Mesenchymal stem cell (in vitro differentiated cells and primary cell): ENCODE measurements around the gene CYP2D6.

Source experiments
- DNase-seq: peaks from one replicate; pipeline ENCODE4 v3.0.0-alpha.2; 2013
- H2AFZ ChIP-seq: one replicate; pipeline ENCODE4 v1.6.1; 2013; ENCODE audit warnings: low read depth, mild to moderate bottlenecking, control low read depth, inconsistent platforms, low read length, moderate library complexity
- H2AK5ac ChIP-seq: 2 replicates; pipeline ENCODE4 v1.6.1; 2013; ENCODE audit warnings: low read length, moderate library complexity, mild to moderate bottlenecking, inconsistent platforms; ENCODE audit not compliant: severe bottlenecking
- H2BK120ac ChIP-seq: one replicate; pipeline ENCODE4 v1.6.1; 2013; ENCODE audit warnings: low read depth, mild to moderate bottlenecking, inconsistent platforms, low read length, moderate library complexity
- H2BK12ac ChIP-seq, 2 experiments: one replicate each; pipeline ENCODE4 v1.6.1; 2013; ENCODE audit warnings: inconsistent platforms in 2 of 2, low read length in 2 of 2, mild to moderate bottlenecking in 2 of 2, moderate library complexity in 2 of 2, control low read depth in 1 of 2
- H2BK15ac ChIP-seq: one replicate; pipeline ENCODE4 v1.6.1; 2013; ENCODE audit warnings: mild to moderate bottlenecking, low read depth, inconsistent platforms; ENCODE audit not compliant: poor library complexity, severe bottlenecking
- H2BK5ac ChIP-seq: 2 replicates; pipeline ENCODE4 v1.6.1; 2013; ENCODE audit warnings: low read depth, mild to moderate bottlenecking, low read length, control low read depth, inconsistent platforms; ENCODE audit not compliant: poor library complexity, severe bottlenecking
- H3K14ac ChIP-seq, 2 experiments: one replicate each; pipeline ENCODE4 v1.6.1; 2013; ENCODE audit warnings: inconsistent platforms in 2 of 2, low read length in 2 of 2, control low read depth in 1 of 2, mild to moderate bottlenecking in 1 of 2, moderate library complexity in 1 of 2
- H3K18ac ChIP-seq, 2 experiments: one replicate each; pipeline ENCODE4 v1.6.1; 2013; ENCODE audit warnings: inconsistent platforms in 2 of 2, low read length in 2 of 2, control low read depth in 1 of 2, low read depth in 1 of 2, mild to moderate bottlenecking in 1 of 2
- H3K23ac ChIP-seq, 2 experiments: one replicate each; pipeline ENCODE4 v1.6.1; 2013; ENCODE audit warnings: inconsistent platforms in 2 of 2, low read length in 2 of 2, mild to moderate bottlenecking in 2 of 2, moderate library complexity in 2 of 2, control low read depth in 1 of 2
- H3K27ac ChIP-seq: 2 replicates; pipeline ENCODE4 v1.5.1; 2013; ENCODE audit warnings: mild to moderate bottlenecking, moderate library complexity, low read length, control low read depth, inconsistent platforms; ENCODE audit not compliant: poor library complexity, severe bottlenecking
- H3K27me3 ChIP-seq, 2 experiments: 2 replicates each; pipeline versions ENCODE4 v1.6.1 to v1.7.0; 2013; ENCODE audit warnings: low read length in 2 of 2, mild to moderate bottlenecking in 2 of 2, moderate library complexity in 2 of 2, control low read depth in 1 of 2, inconsistent platforms in 1 of 2; ENCODE audit not compliant: control insufficient read depth in 1 of 2, insufficient read depth in 1 of 2
- H3K36me3 ChIP-seq, 2 experiments: 2 replicates each; pipeline versions ENCODE4 v1.6.1 to v1.7.0; 2013; ENCODE audit warnings: low read length in 2 of 2, control low read depth in 1 of 2, inconsistent platforms in 1 of 2, low read depth in 1 of 2, mild to moderate bottlenecking in 1 of 2; ENCODE audit not compliant: insufficient read depth in 2 of 2, control insufficient read depth in 1 of 2
- H3K4ac ChIP-seq, 2 experiments: one replicate each; pipeline ENCODE4 v1.6.1; 2013; ENCODE audit warnings: inconsistent platforms in 2 of 2, low read length in 2 of 2, mild to moderate bottlenecking in 2 of 2, moderate library complexity in 2 of 2, control low read depth in 1 of 2, low read depth in 1 of 2
- H3K4me1 ChIP-seq: 2 replicates; pipeline ENCODE4 v1.6.1; 2013; ENCODE audit warnings: low read depth, low read length, control low read depth; ENCODE audit not compliant: control insufficient read depth, insufficient read depth
- H3K4me2 ChIP-seq: 2 replicates; pipeline ENCODE4 v1.6.1; 2013; ENCODE audit warnings: low read length, mild to moderate bottlenecking, inconsistent platforms; ENCODE audit not compliant: poor library complexity, severe bottlenecking
- H3K4me3 ChIP-seq, 2 experiments: 2 replicates each; pipeline versions ENCODE4 v1.5.1 to v1.7.0; 2013; ENCODE audit warnings: low read length in 2 of 2, mild to moderate bottlenecking in 2 of 2, control low read depth in 1 of 2, low read depth in 1 of 2; ENCODE audit not compliant: insufficient read depth in 1 of 2
- H3K79me1 ChIP-seq: replicated peaks from 2 replicates; pipeline ENCODE4 v1.6.1; 2013; ENCODE audit warnings: mild to moderate bottlenecking, control low read depth, low read length, inconsistent platforms; ENCODE audit not compliant: poor library complexity, severe bottlenecking
- H3K9ac ChIP-seq: 2 replicates; pipeline ENCODE4 v1.7.0; 2013; ENCODE audit warnings: mild to moderate bottlenecking, low read length, moderate library complexity
- H3K9me3 ChIP-seq: 2 replicates; pipeline ENCODE4 v1.7.0; 2013; ENCODE audit warnings: mild to moderate bottlenecking, low read length; ENCODE audit not compliant: control insufficient read depth
- H4K8ac ChIP-seq: one replicate; pipeline ENCODE4 v1.6.1; 2013; ENCODE audit warnings: inconsistent platforms, mild to moderate bottlenecking, low read length, moderate library complexity
- H4K91ac ChIP-seq: one replicate; pipeline ENCODE4 v1.6.1; 2013; ENCODE audit warnings: mild to moderate bottlenecking, low read length, inconsistent platforms
- WGBS: methylation state at CpG from one replicate; pipeline ENCODE4 v1.1.7; 2013; ENCODE audit warnings: mixed read lengths; 5-methylcytosine and 5-hydroxymethylcytosine counted together

Gene CYP2D6

DNA sequence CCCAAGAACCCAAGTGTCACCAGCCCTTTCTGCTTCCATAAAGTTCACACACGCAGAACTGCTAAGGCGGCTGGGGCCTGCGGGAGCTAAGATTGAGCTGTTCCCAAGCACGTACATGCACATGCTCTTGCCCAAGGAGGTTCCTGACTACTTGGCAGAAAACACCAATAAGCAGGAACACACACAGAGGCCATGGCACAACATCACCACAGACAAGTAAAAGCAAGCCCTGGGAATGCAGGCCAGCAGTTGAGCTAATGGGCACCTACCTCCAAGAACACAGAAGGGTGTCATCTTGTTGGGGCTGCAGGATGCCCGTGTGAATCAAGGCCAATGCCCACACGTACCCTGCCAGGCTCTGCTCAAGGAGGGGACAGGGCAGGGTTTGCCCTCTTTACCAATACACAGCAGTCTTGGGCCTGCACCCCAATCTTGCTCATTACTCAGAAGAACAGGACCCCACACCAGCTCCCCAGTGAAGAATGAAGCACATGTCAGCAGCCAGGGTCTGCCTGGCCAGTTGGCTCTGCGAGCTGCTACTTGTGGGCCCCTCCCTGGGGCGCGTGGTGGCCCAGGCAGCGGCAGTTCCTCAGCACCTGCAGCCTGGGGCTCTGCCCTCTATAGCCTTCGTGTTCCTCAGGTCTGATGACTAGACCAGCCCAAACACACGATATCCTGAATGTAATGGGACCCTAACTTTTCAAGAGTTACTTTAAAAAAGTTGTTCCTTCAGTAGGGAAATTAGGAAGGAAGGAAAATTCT is 32.3 kb upstream of the CYP2D6 start:
- H3K79me1 ChIP-seq, result peaks cover 41% of the 10 kb centered on the region
- no peak overlapping the region for H4K91ac ChIP-seq
- H3K9ac ChIP-seq, result no peak overlapping the region
- no peak overlapping the region for H3K27ac ChIP-seq
- no peaks in the 10 kb centered on the region for H3K27me3 ChIP-seq
- no peak overlapping the region for H2BK5ac ChIP-seq
- H3K9me3 ChIP-seq, result no peaks in the 10 kb centered on the region
- H3K18ac ChIP-seq, result no peak overlapping the region
- no peak overlapping the region for H2AFZ ChIP-seq
- no peak overlapping the region for H3K4me2 ChIP-seq
- no peak overlapping the region for H3K4me3 ChIP-seq
- no peak overlapping the region for H2AK5ac ChIP-seq
- H2BK15ac ChIP-seq, result no peak overlapping the region
- H3K36me3 ChIP-seq, result peaks cover 40 to 51% of the 10 kb centered on the region in 2 experiments
- H3K14ac ChIP-seq, result no peak overlapping the region
- peaks cover 2% of the 10 kb centered on the region for H3K4me1 ChIP-seq
- no peak overlapping the region for H2BK120ac ChIP-seq
- no peak overlapping the region for H2BK12ac ChIP-seq
- no peak overlapping the region for H3K23ac ChIP-seq
- no peak overlapping the region for H3K4ac ChIP-seq
- no peak for DNase-seq
- no peak overlapping the region for H4K8ac ChIP-seq
- WGBS, result 97% methylated on average over 11 of the region's 12 CpGs

DNA sequence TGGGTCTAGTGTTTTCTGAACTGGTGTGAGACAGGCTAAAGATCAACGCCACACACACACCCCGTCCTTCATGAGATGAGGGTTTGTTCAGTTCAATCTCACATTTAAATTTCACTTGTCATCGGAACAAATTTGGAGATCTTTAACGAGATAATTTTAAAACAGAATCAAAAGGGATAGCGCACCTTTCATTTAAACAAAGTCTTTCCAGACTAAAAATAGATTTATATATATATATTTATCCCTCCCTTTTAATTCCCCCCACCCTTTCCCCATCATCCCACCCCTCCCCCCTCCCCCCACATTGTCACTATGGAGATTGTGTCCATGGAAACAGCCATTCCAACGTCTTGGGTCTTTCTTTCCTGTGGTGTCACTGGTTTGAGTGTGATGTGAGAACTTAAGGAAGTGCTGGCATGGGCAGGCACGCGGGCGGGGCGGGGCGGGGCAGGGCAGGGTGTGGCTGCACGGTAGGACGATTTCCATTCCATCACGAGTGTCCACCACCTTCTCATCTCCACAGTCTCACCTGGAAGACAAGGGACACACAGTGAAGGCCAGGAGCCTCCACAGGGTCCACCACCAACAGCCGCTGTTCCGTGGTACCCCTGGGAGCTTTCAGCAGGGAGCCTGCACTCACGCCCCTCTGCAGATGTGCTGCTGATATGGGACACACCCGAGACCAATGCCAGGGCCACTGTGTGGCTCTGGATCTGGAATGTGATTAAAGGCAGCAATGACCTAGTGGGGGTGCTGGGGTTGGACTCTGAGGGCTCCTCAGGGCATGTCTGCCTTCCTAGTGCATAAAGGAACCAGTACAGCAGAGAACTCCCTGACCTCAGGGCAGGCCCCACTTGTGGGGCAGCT is 30.5 kb upstream of the CYP2D6 start:
- DNase-seq, result no peak
- Histone ChIP-seq H3K27me3 (no peaks in the 10 kb centered on the region), H2BK15ac (no peak overlapping the region), H2AFZ (no peak overlapping the region), H4K8ac (no peak overlapping the region), H3K4me2 (no peak overlapping the region), H3K4me1 (peaks cover 2% of the 10 kb centered on the region), H2AK5ac (no peak overlapping the region), H4K91ac (no peak overlapping the region), H2BK120ac (no peak overlapping the region), H2BK5ac (no peak overlapping the region), H3K23ac (no peak overlapping the region), H3K14ac (no peak overlapping the region), H3K18ac (no peak overlapping the region), H3K79me1 (peaks cover 32% of the 10 kb centered on the region), H3K27ac (no peak overlapping the region), H3K4ac (no peak overlapping the region), H3K9me3 (no peaks in the 10 kb centered on the region), H3K4me3 (no peak overlapping the region), H2BK12ac (no peak overlapping the region), H3K9ac (no peak overlapping the region), H3K36me3 (peaks cover 39 to 42% of the 10 kb centered on the region in 2 experiments)
- WGBS, result 90% methylated on average over 15 of the region's 18 CpGs

DNA sequence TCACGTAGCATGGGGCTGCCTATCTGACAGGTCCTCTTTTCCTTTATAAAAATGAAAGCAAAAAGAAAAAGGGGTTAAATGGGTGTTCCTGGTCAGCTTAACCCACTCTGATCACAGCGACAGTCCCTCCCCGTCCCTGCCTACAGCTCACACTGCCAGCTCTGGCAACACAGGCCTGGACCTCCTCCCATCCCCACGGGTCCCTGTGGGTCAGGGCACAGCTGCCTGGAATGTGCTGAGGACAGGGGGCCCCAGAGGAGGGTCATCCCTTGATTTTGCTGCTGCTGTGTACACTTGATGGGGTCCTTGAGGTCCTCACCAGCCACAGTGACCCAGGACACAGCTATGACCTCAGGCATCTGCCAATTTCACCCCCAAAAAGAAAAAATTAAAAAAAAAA is 29.6 kb upstream of the CYP2D6 start:
- no peaks in the 10 kb centered on the region for H3K9me3 ChIP-seq
- no peak overlapping the region for H3K18ac ChIP-seq
- no peak overlapping the region for H2AFZ ChIP-seq
- 83% methylated on average over 3 of the region's 4 CpGs for WGBS
- no peaks in the 10 kb centered on the region for H3K27me3 ChIP-seq
- no peak overlapping the region for H3K4me3 ChIP-seq
- no peak overlapping the region for H3K9ac ChIP-seq
- no peak overlapping the region for H4K8ac ChIP-seq
- H3K4ac ChIP-seq, result no peak overlapping the region
- H2BK15ac ChIP-seq, result no peak overlapping the region
- H2BK5ac ChIP-seq, result no peak overlapping the region
- peaks cover 2% of the 10 kb centered on the region for H3K4me1 ChIP-seq
- no peak overlapping the region for H2BK120ac ChIP-seq
- H3K14ac ChIP-seq, result no peak overlapping the region
- peaks cover 27% of the 10 kb centered on the region for H3K79me1 ChIP-seq
- H3K4me2 ChIP-seq, result no peak overlapping the region
- no peak for DNase-seq
- no peak overlapping the region for H3K27ac ChIP-seq
- no peak overlapping the region for H2AK5ac ChIP-seq
- H3K23ac ChIP-seq, result no peak overlapping the region
- H2BK12ac ChIP-seq, result no peak overlapping the region
- H4K91ac ChIP-seq, result no peak overlapping the region
- H3K36me3 ChIP-seq, result peaks cover 39 to 40% of the 10 kb centered on the region in 2 experiments

DNA sequence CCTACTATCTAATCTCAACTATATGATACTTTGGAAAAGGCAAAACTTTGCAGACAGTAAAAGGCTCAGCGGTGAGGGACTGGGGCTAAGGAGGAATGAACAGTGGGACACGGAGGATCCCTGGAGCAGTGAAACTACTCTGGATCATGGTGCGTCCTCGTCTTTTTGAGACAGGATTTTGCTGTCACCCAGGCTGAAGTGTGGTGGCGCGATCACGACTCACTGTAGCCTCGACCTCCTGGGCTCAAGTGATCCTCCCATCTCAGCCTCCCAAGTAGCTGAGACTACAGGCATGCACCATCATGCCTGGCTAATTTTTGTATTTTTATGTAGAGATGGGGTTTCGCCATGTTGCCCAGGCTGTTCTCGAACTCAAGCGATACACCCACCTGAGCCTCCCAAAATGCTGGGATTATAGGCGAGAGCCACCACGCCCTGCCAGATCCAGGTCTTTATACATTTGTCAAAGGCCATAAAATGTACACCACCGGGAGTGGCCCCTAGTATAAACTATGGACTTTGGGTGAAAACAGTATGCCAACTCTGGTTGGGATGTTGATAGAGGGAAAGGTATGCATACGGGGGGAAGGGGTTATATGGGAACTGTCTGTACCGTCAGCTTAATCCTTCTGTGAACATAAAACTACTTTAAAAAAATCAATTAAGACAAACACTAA is 28.0 kb upstream of the CYP2D6 start:
- Histone ChIP-seq H4K8ac (no peak overlapping the region), H3K4me3 (no peak overlapping the region), H3K9ac (no peak overlapping the region), H3K27me3 (no peaks in the 10 kb centered on the region), H2BK5ac (no peak overlapping the region), H3K14ac (no peak overlapping the region), H3K27ac (no peak overlapping the region), H2AK5ac (no peak overlapping the region), H4K91ac (no peak overlapping the region), H3K79me1 (peaks cover 15% of the 10 kb centered on the region), H3K36me3 (peaks cover 41 to 42% of the 10 kb centered on the region in 2 experiments), H2AFZ (no peak overlapping the region), H2BK12ac (no peak overlapping the region), H3K4me1 (peaks cover 2% of the 10 kb centered on the region), H3K18ac (no peak overlapping the region), H2BK15ac (no peak overlapping the region), H3K4ac (no peak overlapping the region), H3K23ac (no peak overlapping the region), H3K9me3 (no peaks in the 10 kb centered on the region), H2BK120ac (no peak overlapping the region), H3K4me2 (no peak overlapping the region)
- 98% methylated on average over 12 of the region's 16 CpGs for WGBS
- DNase-seq, result no peak
